HG03060 (cell line): ENCODE results near the gene P4HA1.
"Not testable (repeated sequence)": the region's sequence is repeated elsewhere in the genome, so short reads cannot be mapped to it uniquely, and the experiment has no call there.

ENCODE experiments used
- ATAC-seq: cut with Tn5 transposase; IDR thresholded peaks from one replicate; pipeline ENCODE4 v1.9.1; 2021; ENCODE audit warnings: low read depth, moderate number of reproducible peaks; ENCODE audit not compliant: unreplicated experiment

The P4HA1 gene

GRCh38 chr10:72984618-72985017 is 112.0 kb downstream of the P4HA1 start:
- ATAC-seq, result not testable (repeated sequence)

DNA sequence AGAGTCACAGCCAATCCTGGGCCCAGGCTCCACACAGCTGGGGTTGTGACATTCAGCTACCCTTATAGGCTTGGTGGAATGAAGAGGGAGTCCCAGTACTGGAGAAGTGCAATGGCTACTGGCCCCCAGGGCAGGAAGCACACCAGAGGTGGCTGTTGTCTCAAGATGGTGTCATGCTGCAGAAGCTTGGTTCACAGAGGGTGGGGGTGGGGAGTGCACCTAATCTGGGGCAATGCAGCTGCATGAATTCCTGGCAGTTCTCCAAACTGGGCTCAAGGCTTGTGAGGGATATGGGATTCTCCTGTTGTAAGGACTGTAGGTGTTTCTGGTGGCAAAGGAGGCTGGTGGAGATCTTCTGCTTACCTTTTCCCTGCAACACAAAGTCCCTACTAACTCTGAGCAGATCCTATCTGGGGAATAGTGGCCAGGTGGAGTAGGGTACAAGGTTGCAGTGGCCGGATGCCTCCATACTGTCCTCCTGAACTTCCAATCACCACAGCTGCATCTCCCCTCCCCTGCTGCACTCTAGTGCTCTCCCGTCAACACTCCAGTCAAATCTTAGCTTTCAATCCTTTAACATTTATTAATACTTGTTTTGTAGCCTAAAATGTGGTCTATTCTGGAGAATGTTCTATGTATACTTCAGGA is 114.7 kb downstream of the P4HA1 start:
- no peak for ATAC-seq

GRCh38 chr10:72981028-72981881 is 115.4 kb downstream of the P4HA1 start:
- no peak for ATAC-seq

DNA sequence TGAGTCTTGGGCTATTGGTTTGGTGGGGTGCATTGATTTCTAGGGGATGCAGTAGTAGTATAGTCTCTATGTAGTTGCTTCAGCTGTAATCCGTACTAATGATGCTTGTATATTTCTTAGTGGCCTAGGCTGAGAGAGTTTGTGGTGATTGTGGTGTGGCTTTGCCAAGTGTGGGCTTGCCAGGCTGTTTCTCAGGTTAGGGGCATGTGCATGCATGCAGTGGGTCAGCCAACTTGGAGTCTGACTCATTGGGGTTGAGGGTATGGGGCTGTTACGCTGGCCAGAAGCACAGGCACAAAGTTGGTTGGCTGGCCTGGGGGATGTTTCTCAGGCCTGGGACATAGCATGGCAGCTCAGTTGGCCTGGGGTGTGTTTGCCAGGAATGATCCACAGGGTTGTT is 116.3 kb downstream of the P4HA1 start:
- no peak for ATAC-seq

DNA sequence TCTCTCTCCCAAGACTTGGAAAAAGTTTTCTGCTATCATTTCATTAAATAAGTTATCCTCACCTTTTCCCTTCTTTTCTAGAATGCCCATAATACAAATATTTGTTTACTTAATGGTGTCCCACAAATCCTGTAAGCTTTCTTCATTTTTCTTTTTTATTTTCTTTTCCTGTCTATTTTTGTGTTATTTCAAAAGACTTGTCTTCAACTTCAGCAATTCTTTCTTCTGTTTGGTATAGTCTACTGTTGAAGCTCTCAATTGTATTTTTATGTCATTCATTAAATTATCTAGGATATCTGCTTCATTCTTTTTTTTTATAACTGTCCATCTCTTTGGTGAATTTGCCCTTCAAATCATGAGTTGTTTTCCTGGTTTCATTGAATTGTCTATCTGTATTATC is 117.0 kb downstream of the P4HA1 start:
- ATAC-seq, result no peak

DNA sequence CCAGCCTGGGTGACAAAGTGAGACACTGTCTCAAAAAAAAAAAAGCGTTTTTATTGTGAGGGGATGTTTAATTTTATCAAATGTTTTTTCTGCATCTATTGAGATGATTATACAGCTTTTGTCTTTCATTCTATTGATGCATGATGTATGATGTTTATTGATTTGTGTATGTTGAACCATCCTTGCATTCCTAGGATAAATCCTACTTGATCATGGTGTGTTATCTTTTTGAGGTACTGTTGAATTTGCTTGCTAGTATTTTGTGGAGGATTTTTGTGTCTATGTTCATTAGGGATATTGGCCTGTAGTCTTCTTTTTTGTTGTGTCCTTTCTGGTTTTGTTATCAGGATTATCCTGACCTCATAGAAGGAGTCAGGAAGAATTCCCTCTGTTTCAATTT is 119.8 kb downstream of the P4HA1 start:
- ATAC-seq, result no peak
